Measurements from ENCODE around the gene ZMYM2.

GRCh38 chr13:20015763-20016162, 57.2 kb downstream of the ZMYM2 start:
- no peak for TF ChIP-seq CTCF (conservative IDR thresholded peaks at IDR 0.05; ENCODE audit: low read length)
- TF ChIP-seq EZH2phosphoT487 (IDR thresholded peaks at IDR 0.05; ENCODE audit: borderline replicate concordance): no peak

Data from Loucy (cell line).